Renal cortex interstitium (tissue), 11 donors: ENCODE results near the gene STRBP. TPM values are rescaled to one million over a fixed set of nuclear protein-coding genes. Genes with fewer than 3 reads are reported as not detected.
A peak's percentile ranks its signal among the peaks of the same experiment; 100 is the strongest.

Experiments
- DNase-seq, 11 donors: peaks; one replicate each; pipeline ENCODE4 v3.0.0-alpha.2; 2013; ENCODE audit warnings: low read depth in 9 of 11, low spot score in 4 of 11; ENCODE audit errors: extremely low read depth in 1 of 11
- polyA plus RNA-seq, 3 donors: library from polyadenylated mRNA; unstranded; fragments of 120-200 nt; gene quantifications; one replicate each; pipeline ENCODE4 v1.2.1, GENCODE V29; 2013; ENCODE audit not compliant: insufficient read length in 3 of 3

STRBP gene
- polyA plus RNA-seq, 3 donors = 44.7 to 54.3 (median 50.2) TPM

DNA sequence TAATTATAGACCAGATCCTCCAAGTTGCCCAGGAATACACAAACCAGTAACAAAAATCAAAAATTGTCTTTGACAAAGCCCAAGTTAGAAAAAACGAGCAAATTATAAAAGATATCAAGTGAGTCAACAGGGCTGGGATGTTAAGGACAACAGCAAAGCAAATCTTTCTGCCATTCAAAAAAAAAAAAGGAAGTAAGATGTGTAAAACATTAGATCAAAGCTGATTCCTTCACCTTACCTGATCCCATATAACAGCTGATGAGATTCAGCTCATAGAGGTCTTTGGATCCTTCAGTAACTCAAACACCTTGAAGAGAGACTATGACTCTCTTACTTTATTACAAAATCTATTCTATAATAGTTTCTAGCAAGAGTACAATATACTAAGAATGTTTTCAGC is 100.9 kb downstream of the STRBP start:
- DNase-seq = no peak

- DNase-seq = no peak
Measured at GRCh38 chr9:123165813-123166212, 102.6 kb downstream of the STRBP start.

GRCh38 chr9:123164285-123164684 is 104.1 kb downstream of the STRBP start:
- no peak for DNase-seq

DNA sequence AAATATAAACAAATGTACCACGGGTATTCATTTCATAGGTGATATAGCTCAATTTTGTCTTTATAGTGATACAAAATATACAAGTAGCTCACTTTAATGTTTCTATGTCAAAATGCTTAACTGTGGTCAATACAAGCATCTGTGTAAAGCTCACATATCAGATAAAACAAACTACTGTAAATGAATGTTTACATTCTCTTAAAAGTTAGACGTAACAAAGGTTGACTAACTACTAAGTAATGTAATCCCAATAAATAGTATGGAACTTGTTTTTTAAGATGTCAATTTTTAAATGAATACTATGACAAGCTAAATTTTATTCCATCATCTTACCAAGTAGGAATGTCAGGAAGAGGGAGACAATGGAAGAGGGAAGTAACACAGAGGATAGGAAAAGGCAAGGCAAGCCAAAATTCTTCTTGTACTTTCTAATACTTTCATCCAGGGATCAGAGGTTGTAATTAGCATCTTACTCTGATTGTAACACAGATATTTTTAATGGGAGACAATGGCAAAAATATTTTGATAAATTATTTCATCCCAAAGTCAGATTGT is 105.5 kb downstream of the STRBP start:
- DNase-seq = no peak

DNA sequence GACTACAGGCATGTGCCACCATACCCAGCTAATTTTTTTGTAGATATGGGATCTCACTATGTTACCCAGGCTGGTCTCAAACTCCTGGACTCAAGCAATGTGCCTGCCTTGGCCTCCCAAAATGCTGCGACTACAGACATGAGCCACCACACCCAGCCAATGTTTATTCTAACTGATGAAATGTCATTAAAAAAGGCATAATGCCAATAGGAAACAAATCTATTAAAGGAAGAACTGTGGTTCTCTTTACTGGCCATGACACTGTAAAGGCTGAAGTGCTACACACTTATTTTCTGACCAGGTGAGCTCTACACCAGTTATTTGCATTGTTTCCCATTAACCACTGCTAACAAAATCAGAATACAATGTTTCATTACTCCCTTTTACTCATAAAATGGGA is 106.0 kb downstream of the STRBP start:
- no peak for DNase-seq

DNA sequence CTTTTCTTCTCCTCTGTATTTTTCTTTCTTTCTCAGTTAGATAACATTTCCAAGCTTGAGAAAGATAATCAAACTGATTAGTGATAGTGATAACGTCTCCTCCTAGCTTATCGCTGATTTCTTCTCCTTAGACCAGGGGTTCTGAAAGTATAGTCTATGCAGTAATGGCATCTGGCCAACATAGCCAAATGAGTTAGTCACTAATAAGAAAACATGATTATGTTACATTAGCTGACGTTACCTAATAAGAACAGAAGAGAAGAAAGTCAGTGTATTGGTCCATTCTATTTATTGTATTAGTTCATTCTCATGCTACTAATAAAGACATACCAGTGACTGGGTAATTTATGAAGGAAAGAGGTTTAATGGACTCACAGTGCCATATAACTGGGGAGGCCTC is 111.2 kb downstream of the STRBP start:
- no peak for DNase-seq

- DNase-seq = no peak
Measured at GRCh38 chr9:123150708-123151503, 117.5 kb downstream of the STRBP start.

GRCh38 chr9:123149067-123149466 is 119.3 kb downstream of the STRBP start:
- no peak for DNase-seq

GRCh38 chr9:123138163-123138562 is 130.2 kb downstream of the STRBP start:
- DNase-seq = peak in 3 of 11 donors; percentile 13 to 34 (median 15)

DNA sequence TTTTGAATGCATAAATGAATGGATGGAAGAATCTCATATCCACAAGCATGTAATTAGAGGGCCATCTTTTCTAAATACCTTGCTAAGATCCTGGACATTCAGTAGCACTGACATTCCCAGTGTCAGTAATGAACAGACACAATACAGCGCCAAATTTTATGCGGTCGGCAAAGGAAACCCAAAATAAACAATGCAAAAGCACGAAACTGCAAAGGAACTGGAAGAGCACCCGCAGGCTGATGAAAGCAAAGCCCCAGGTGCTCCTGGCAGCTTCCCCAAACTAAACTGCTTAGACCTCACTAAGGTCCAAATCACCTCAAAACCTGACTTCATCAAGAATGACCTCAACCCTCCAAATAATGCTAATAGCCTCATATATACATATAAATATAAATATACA is 133.0 kb downstream of the STRBP start:
- no peak for DNase-seq

GRCh38 chr9:123132696-123133095 is 135.7 kb downstream of the STRBP start:
- no peak for DNase-seq

DNA sequence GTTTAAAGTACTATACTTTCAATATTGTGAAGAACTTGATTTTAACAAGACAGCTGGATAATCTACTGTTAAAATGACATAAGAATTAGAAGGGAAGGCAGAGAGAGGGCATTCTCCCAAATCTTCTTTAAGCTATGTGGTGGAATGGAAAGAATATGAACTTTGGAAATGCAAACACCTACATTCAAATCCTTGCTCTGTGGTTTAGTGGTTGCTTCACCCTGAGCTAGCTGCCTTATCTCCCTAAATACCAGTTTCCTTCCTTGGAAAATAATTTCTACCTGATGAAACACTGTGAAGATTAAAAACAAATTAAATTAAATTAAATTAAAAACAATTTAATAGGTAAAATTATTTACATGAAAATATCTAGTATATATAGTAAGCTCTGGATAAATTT is 136.4 kb downstream of the STRBP start:
- DNase-seq = no peak

- DNase-seq = no peak
Measured at GRCh38 chr9:123131258-123131657, 137.1 kb downstream of the STRBP start.

- no peak for DNase-seq
Measured at GRCh38 chr9:123129423-123129822, 139.0 kb downstream of the STRBP start.

GRCh38 chr9:123128591-123128990 is 139.8 kb downstream of the STRBP start:
- no peak for DNase-seq

DNA sequence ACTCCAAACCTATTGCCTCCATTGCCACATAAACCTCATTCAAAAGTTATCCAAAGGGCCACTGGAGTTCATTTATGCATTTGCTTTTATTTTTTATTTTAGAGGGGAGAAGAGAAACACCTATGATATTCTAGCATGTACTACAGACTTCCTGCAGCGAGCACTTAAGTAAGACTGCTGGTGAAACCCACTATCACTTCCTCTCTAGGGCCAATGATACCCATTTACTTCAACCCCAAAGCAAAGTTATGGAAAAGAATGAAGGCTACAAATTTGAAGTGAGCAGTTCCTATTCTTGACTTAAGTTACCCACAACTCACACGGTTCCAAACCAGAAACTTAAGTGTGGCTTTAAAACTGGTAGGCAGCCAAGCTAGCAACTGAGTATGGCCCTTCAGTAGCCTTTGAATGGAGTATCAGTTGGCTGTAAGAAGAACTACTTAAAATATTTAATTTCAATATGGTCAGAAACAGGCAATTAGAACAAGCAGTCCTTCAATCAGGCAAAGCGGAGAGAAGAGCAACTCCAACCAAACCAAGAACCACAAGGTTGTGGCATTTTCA is 140.8 kb downstream of the STRBP start:
- DNase-seq = no peak

- DNase-seq = peak in 1 of 11 donors; percentile 19
Measured at GRCh38 chr9:123121457-123121856, 146.9 kb downstream of the STRBP start.

GRCh38 chr9:123120953-123121352 is 147.4 kb downstream of the STRBP start:
- DNase-seq = no peak

GRCh38 chr9:123120131-123120530 is 148.3 kb downstream of the STRBP start:
- no peak for DNase-seq

DNA sequence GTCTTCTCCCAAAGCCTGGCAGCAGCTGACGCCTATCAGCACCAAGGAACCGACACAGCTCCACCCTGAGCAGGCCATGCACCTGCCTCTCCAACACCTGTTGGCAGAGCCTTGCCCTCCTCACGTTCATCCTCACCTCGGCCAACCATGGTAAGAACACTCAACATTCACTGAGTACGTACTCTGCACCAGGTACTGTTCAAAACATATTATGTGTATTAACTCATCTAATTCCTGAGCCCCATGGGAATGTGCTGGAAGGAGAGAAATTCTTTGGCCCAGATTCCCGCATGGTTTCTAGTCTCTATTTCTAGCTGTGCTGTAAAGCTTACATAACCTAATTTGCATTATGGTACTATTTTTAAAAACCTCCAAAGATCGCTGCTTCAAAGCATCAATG is 148.8 kb downstream of the STRBP start:
- DNase-seq = no peak

DNA sequence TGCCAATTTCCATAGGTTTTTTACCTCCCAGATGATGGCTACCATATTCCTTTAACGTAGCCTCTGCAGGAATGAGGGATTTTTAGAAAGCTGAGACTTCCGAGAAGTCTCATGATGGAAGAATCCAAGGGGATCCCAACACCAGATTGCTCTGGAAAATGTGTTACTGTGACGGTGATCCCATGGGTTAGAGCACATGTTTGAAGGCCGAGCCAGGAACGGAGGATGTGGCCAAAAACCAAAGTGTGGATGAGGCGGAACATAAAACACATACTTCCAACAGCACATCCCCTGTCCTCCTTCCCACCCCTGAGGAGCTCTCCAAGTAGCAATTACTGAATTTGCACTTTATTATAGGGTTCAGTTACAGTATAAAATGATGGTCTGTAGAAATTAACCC is 152.3 kb downstream of the STRBP start:
- no peak for DNase-seq
